Mononuclear cell (primary cell): ENCODE measurements around the gene YIF1B. TPM values are rescaled to one million over a fixed set of nuclear protein-coding genes. Genes with fewer than 3 reads are reported as not detected.
A peak's percentile ranks its signal among the peaks of the same experiment; 100 is the strongest.
"Not testable (repeated sequence)": the region's sequence is repeated elsewhere in the genome, so short reads cannot be mapped to it uniquely, and the experiment has no call there.

Experiments
- H3K27me3 ChIP-seq: 2 replicates; pipeline ENCODE4 v1.6.0; 2011; ENCODE audit warnings: low read length, control low read depth; ENCODE audit not compliant: insufficient read depth
- H3K4me1 ChIP-seq: 2 replicates; pipeline ENCODE4 v1.5.1; 2011; ENCODE audit warnings: mild to moderate bottlenecking, low read length, control low read depth; ENCODE audit not compliant: insufficient read depth
- H3K4me3 ChIP-seq: 2 replicates; pipeline ENCODE4 v1.5.1; 2011; ENCODE audit warnings: mild to moderate bottlenecking, low read length, moderate library complexity
- H3K9me3 ChIP-seq: 2 replicates; pipeline ENCODE4 v1.5.1; 2011; ENCODE audit warnings: low read depth, mild to moderate bottlenecking, control low read depth, low read length
- total RNA-seq: library from RNA; depleted of rRNA; stranded (reverse); fragments of >200 nt; gene quantifications from one replicate; pipeline ENCODE4 v1.2.3, GENCODE V29; 2012

The YIF1B gene
- total RNA-seq: 27.4 TPM

- no peaks in the 10 kb centered on the region for H3K9me3 ChIP-seq
- peak within 1 kb of the TSS; percentile 49 for H3K4me3 ChIP-seq
- peaks cover 68% of the 10 kb centered on the region for H3K4me1 ChIP-seq
- no peaks in the 10 kb centered on the region for H3K27me3 ChIP-seq
Observed at GRCh38 chr19:38315657-38316476, at the start of gene YIF1B. YIF1B (minus strand) TSS chr19:38315947; CDS start chr19:38315917, 30 bp downstream.

GRCh38 chr19:38362946-38363688 is 47.4 kb upstream of the YIF1B start:
- not testable (repeated sequence) for H3K4me3 ChIP-seq, H3K9me3 ChIP-seq, H3K27me3 ChIP-seq
- H3K4me1 ChIP-seq: peaks cover 17% of the 10 kb centered on the region

GRCh38 chr19:38362076-38362945 is 46.6 kb upstream of the YIF1B start:
- H3K27me3 ChIP-seq: no peaks in the 10 kb centered on the region
- peak overlapping the region; percentile 42 for H3K4me3 ChIP-seq
- H3K4me1 ChIP-seq: peaks cover 17% of the 10 kb centered on the region
- no peaks in the 10 kb centered on the region for H3K9me3 ChIP-seq

GRCh38 chr19:38361633-38362075 is 45.9 kb upstream of the YIF1B start:
- Histone ChIP-seq H3K27me3 (no peaks in the 10 kb centered on the region), H3K4me1 (peaks cover 17% of the 10 kb centered on the region), H3K9me3 (no peaks in the 10 kb centered on the region), H3K4me3 (peak overlapping the region; percentile 42)

- peak overlapping the region; percentile 42 for H3K4me3 ChIP-seq
- no peaks in the 10 kb centered on the region for H3K27me3 ChIP-seq
- peaks cover 17% of the 10 kb centered on the region for H3K4me1 ChIP-seq
- no peaks in the 10 kb centered on the region for H3K9me3 ChIP-seq
Observed at GRCh38 chr19:38360839-38361631, 45.3 kb upstream of the YIF1B start.

GRCh38 chr19:38360351-38360750 is 44.6 kb upstream of the YIF1B start:
- no peak overlapping the region for H3K4me3 ChIP-seq
- no peaks in the 10 kb centered on the region for H3K27me3 ChIP-seq
- H3K4me1 ChIP-seq: peaks cover 17% of the 10 kb centered on the region
- H3K9me3 ChIP-seq: no peaks in the 10 kb centered on the region

- no peaks in the 10 kb centered on the region for H3K9me3 ChIP-seq
- no peak overlapping the region for H3K4me3 ChIP-seq
- H3K27me3 ChIP-seq: no peaks in the 10 kb centered on the region
- H3K4me1 ChIP-seq: peaks cover 17% of the 10 kb centered on the region
Observed at GRCh38 chr19:38359242-38360021, 43.7 kb upstream of the YIF1B start.

GRCh38 chr19:38358071-38358470 is 42.3 kb upstream of the YIF1B start:
- H3K4me3 ChIP-seq: no peak overlapping the region

GRCh38 chr19:38355728-38356725 is 40.3 kb upstream of the YIF1B start:
- H3K27me3 ChIP-seq: no peaks in the 10 kb centered on the region
- H3K4me1 ChIP-seq: no peaks in the 10 kb centered on the region
- no peak overlapping the region for H3K4me3 ChIP-seq
- no peaks in the 10 kb centered on the region for H3K9me3 ChIP-seq

More at GRCh38 chr19:38358071-38358470, 42.3 kb upstream of the YIF1B start:
- peaks cover 16% of the 10 kb centered on the region for H3K4me1 ChIP-seq
- H3K27me3 ChIP-seq: no peaks in the 10 kb centered on the region
- H3K9me3 ChIP-seq: no peaks in the 10 kb centered on the region

- no peak overlapping the region for H3K4me3 ChIP-seq
- no peaks in the 10 kb centered on the region for H3K4me1 ChIP-seq
- no peaks in the 10 kb centered on the region for H3K27me3 ChIP-seq
- H3K9me3 ChIP-seq: no peaks in the 10 kb centered on the region
Observed at GRCh38 chr19:38352611-38353010, 36.9 kb upstream of the YIF1B start.

GRCh38 chr19:38351865-38352395 is 36.2 kb upstream of the YIF1B start:
- Histone ChIP-seq H3K9me3 (no peaks in the 10 kb centered on the region), H3K27me3 (no peaks in the 10 kb centered on the region), H3K4me1 (no peaks in the 10 kb centered on the region), H3K4me3 (no peak overlapping the region)

GRCh38 chr19:38350883-38351282 is 35.1 kb upstream of the YIF1B start:
- no peaks in the 10 kb centered on the region for H3K9me3 ChIP-seq
- H3K4me3 ChIP-seq: no peak overlapping the region
- no peaks in the 10 kb centered on the region for H3K4me1 ChIP-seq
- no peaks in the 10 kb centered on the region for H3K27me3 ChIP-seq
